ENCODE data around the gene VWA3B.
"Not testable (repeated sequence)": the region's sequence is repeated elsewhere in the genome, so short reads cannot be mapped to it uniquely, and the experiment has no call there.

VWA3B gene

DNA sequence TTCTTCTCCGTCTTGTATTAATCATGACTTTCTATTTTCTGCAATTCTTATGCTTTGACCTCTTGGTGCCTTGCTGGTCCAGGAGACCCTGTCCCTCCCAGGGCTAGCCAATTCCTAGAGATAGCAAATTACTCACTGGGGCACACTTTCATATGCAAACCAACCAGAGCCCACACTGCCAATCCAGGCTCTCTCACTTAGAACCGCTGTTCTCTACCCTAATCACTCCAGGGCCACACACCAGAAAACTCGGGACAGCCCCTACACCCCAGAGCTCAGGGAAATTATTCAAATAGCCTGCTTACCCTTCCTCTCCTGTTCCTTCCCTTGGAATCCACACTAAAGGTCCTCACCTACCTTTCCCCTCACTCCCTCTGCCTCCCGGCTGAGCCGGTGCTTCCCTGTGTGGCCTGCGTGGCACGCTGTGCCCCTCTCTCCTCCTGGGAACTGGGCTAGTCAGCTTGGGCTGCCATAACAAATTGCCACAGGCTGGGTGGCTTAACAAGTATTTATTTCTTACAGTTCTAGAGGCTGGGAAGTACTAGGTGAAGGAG is 41.7 kb downstream of the VWA3B start:
- Histone ChIP-seq H3K27ac (ENCODE audit: low read depth, low read length) (no peak overlapping the region), H3K23ac (ENCODE audit: low read length) (no peak overlapping the region), H3K36me3 (ENCODE audit: control insufficient read depth, insufficient read depth, low read length) (no peaks in the 10 kb centered on the region), H3K56ac (ENCODE audit: low read length) (peak overlapping the region; percentile 11), H3K27me3 (ENCODE audit: insufficient read depth, low read length, poor library complexity) (no peaks in the 10 kb centered on the region), H4K8ac (ENCODE audit: low read depth, low read length) (no peak overlapping the region), H4K5ac (ENCODE audit: low read length) (no peak overlapping the region), H3K4me1 (ENCODE audit: control insufficient read depth, low read depth, low read length) (peaks cover 14% of the 10 kb centered on the region), H3K4ac (ENCODE audit: low read depth, low read length) (no peak overlapping the region), H3K79me1 (ENCODE audit: low read length) (no peaks in the 10 kb centered on the region), H3K9ac (ENCODE audit: low read length) (no peak overlapping the region), H2BK15ac (replicated peaks; ENCODE audit: low read depth) (no peak overlapping the region), H2AK5ac (ENCODE audit: low read length) (no peak overlapping the region), H2BK120ac (ENCODE audit: low read depth, low read length) (no peak overlapping the region), H3K18ac (ENCODE audit: low read length) (no peak overlapping the region), H2BK5ac (ENCODE audit: low read length) (peak overlapping the region; percentile 37), H3K4me2 (ENCODE audit: low read length) (no peak overlapping the region), H3K4me3 (ENCODE audit: low read length) (no peak overlapping the region), H3K79me2 (ENCODE audit: control insufficient read depth, insufficient read depth, low read length) (no peaks in the 10 kb centered on the region)
- WGBS (ENCODE audit: extremely low coverage, insufficient coverage, low lambda C conversion rate) = no CpG with 5 or more reads among the region's 7 CpGs
- no peak for DNase-seq

DNA sequence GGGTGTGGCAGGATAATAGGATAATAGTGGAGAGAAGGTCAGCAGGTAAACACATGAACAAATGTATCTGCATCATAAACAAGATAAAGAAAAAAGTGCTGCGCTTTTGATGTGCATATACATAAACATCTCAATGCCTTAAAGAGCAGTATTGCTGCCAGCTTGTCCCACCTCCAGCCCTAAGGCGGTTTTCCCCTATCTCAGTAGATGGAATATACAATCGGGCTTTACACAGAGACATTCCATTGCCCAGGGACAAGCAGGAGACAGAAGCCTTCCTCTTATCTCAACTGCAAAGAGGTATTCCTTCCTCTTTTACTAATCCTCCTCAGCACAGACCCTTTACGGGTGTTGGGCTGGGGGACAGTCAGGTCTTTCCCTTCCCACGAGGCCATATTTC is 43.1 kb downstream of the VWA3B start:
- not testable (repeated sequence) for H3K27ac ChIP-seq (ENCODE audit: low read depth, low read length); H3K27me3 ChIP-seq (ENCODE audit: insufficient read depth, low read length, poor library complexity); H3K4ac ChIP-seq (ENCODE audit: low read depth, low read length); H3K23ac ChIP-seq (ENCODE audit: low read length); H3K9ac ChIP-seq (ENCODE audit: low read length); H2BK5ac ChIP-seq (ENCODE audit: low read length); H3K79me1 ChIP-seq (ENCODE audit: low read length); H2BK120ac ChIP-seq (ENCODE audit: low read depth, low read length); H4K5ac ChIP-seq (ENCODE audit: low read length); H3K36me3 ChIP-seq (ENCODE audit: control insufficient read depth, insufficient read depth, low read length); H2AK5ac ChIP-seq (ENCODE audit: low read length); H4K8ac ChIP-seq (ENCODE audit: low read depth, low read length); H3K18ac ChIP-seq (ENCODE audit: low read length); H2BK15ac ChIP-seq (replicated peaks; ENCODE audit: low read depth); H3K4me2 ChIP-seq (ENCODE audit: low read length); H3K4me3 ChIP-seq (ENCODE audit: low read length); H3K56ac ChIP-seq (ENCODE audit: low read length); H3K79me2 ChIP-seq (ENCODE audit: control insufficient read depth, insufficient read depth, low read length)
- peak; percentile 83 for DNase-seq
- WGBS (ENCODE audit: extremely low coverage, insufficient coverage, low lambda C conversion rate) = no CpG with 5 or more reads among the region's 5 CpGs
- peaks cover 16% of the 10 kb centered on the region for H3K4me1 ChIP-seq (ENCODE audit: control insufficient read depth, low read depth, low read length)

GRCh38 chr2:98134172-98135005 is 47.4 kb downstream of the VWA3B start:
- Histone ChIP-seq H3K27ac (ENCODE audit: low read depth, low read length) (no peak overlapping the region), H3K18ac (ENCODE audit: low read length) (no peak overlapping the region), H3K79me1 (ENCODE audit: low read length) (no peaks in the 10 kb centered on the region), H3K4me2 (ENCODE audit: low read length) (no peak overlapping the region), H2BK120ac (ENCODE audit: low read depth, low read length) (no peak overlapping the region), H2AK5ac (ENCODE audit: low read length) (no peak overlapping the region), H3K4ac (ENCODE audit: low read depth, low read length) (no peak overlapping the region), H3K27me3 (ENCODE audit: insufficient read depth, low read length, poor library complexity) (no peaks in the 10 kb centered on the region), H3K56ac (ENCODE audit: low read length) (peak overlapping the region; percentile 31), H3K9ac (ENCODE audit: low read length) (no peak overlapping the region), H2BK5ac (ENCODE audit: low read length) (no peak overlapping the region), H3K36me3 (ENCODE audit: control insufficient read depth, insufficient read depth, low read length) (no peaks in the 10 kb centered on the region), H3K23ac (ENCODE audit: low read length) (no peak overlapping the region), H3K4me1 (ENCODE audit: control insufficient read depth, low read depth, low read length) (peaks cover 12% of the 10 kb centered on the region), H4K8ac (ENCODE audit: low read depth, low read length) (no peak overlapping the region), H3K79me2 (ENCODE audit: control insufficient read depth, insufficient read depth, low read length) (no peaks in the 10 kb centered on the region), H2BK15ac (replicated peaks; ENCODE audit: low read depth) (no peak overlapping the region), H3K4me3 (ENCODE audit: low read length) (no peak overlapping the region), H4K5ac (ENCODE audit: low read length) (no peak overlapping the region)
- peak; percentile 70 for DNase-seq
- no CpG with 5 or more reads among the region's 12 CpGs for WGBS (ENCODE audit: extremely low coverage, insufficient coverage, low lambda C conversion rate)

DNA sequence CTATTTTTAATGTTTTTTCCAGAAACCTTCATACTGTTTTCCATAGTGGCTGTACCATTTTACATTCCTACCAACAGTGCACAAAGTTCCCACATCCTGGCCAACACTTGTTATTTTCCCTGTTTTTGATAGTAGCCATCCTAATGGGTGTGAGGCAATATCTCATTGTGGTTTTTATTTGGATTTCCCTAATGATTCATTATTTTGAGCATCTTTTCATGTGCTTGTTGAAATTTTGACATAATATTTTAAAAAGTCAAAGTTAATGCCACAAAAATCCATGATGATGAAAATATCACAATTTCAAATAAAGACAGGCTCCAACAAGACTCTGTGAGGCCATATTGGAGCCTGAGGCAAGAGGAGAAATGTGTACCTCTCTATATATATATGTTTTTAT is 50.2 kb downstream of the VWA3B start:
- Histone ChIP-seq H4K5ac (ENCODE audit: low read length) (no peak overlapping the region), H3K4ac (ENCODE audit: low read depth, low read length) (no peak overlapping the region), H2BK5ac (ENCODE audit: low read length) (no peak overlapping the region), H3K9ac (ENCODE audit: low read length) (no peak overlapping the region), H2AK5ac (ENCODE audit: low read length) (no peak overlapping the region), H3K4me2 (ENCODE audit: low read length) (no peak overlapping the region), H3K56ac (ENCODE audit: low read length) (no peak overlapping the region), H2BK120ac (ENCODE audit: low read depth, low read length) (no peak overlapping the region), H3K4me3 (ENCODE audit: low read length) (no peak overlapping the region), H3K36me3 (ENCODE audit: control insufficient read depth, insufficient read depth, low read length) (no peaks in the 10 kb centered on the region), H3K79me2 (ENCODE audit: control insufficient read depth, insufficient read depth, low read length) (no peaks in the 10 kb centered on the region), H3K18ac (ENCODE audit: low read length) (no peak overlapping the region), H4K8ac (ENCODE audit: low read depth, low read length) (no peak overlapping the region), H2BK15ac (replicated peaks; ENCODE audit: low read depth) (no peak overlapping the region), H3K79me1 (ENCODE audit: low read length) (no peaks in the 10 kb centered on the region), H3K4me1 (ENCODE audit: control insufficient read depth, low read depth, low read length) (peaks cover 3% of the 10 kb centered on the region), H3K23ac (ENCODE audit: low read length) (no peak overlapping the region), H3K27me3 (ENCODE audit: insufficient read depth, low read length, poor library complexity) (no peaks in the 10 kb centered on the region), H3K27ac (ENCODE audit: low read depth, low read length) (no peak overlapping the region)
- DNase-seq = no peak

DNA sequence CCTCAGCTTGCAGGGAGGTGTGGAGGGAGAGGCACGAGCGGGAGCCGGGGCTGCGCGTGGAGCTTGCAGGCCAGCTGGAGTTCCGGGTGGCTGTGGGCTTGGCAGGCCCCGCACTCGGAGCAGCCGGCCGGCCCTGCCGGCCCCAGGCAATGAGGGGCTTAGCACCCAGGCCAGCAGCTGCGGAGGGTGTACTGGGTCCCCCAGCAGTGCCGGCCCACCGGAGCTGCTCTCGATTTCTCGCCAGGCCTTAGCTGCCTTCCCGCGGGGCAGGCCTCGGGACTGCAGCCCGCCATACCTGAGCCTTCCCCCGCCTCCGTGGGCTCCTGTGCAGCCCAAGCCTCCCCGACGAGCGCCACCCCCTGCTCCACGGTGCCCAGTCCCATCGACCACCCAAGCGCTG is 52.0 kb downstream of the VWA3B start:
- H3K4me1 ChIP-seq (ENCODE audit: control insufficient read depth, low read depth, low read length); H2BK120ac ChIP-seq (ENCODE audit: low read depth, low read length); H3K4me2 ChIP-seq (ENCODE audit: low read length); H4K5ac ChIP-seq (ENCODE audit: low read length); H4K8ac ChIP-seq (ENCODE audit: low read depth, low read length); H2BK5ac ChIP-seq (ENCODE audit: low read length); H3K56ac ChIP-seq (ENCODE audit: low read length); H3K4me3 ChIP-seq (ENCODE audit: low read length); H3K4ac ChIP-seq (ENCODE audit: low read depth, low read length); H3K23ac ChIP-seq (ENCODE audit: low read length); H3K79me2 ChIP-seq (ENCODE audit: control insufficient read depth, insufficient read depth, low read length); H3K18ac ChIP-seq (ENCODE audit: low read length); H3K9ac ChIP-seq (ENCODE audit: low read length); DNase-seq; H2BK15ac ChIP-seq (replicated peaks; ENCODE audit: low read depth); H2AK5ac ChIP-seq (ENCODE audit: low read length); H3K27me3 ChIP-seq (ENCODE audit: insufficient read depth, low read length, poor library complexity); H3K79me1 ChIP-seq (ENCODE audit: low read length); H3K36me3 ChIP-seq (ENCODE audit: control insufficient read depth, insufficient read depth, low read length); H3K27ac ChIP-seq (ENCODE audit: low read depth, low read length): not testable (repeated sequence)
- WGBS (ENCODE audit: extremely low coverage, insufficient coverage, low lambda C conversion rate) = no CpG with 5 or more reads among the region's 28 CpGs

- no peak overlapping the region for H3K56ac ChIP-seq (ENCODE audit: low read length)
- H3K4me1 ChIP-seq (ENCODE audit: control insufficient read depth, low read depth, low read length) = peaks cover 3% of the 10 kb centered on the region
- H3K4me2 ChIP-seq (ENCODE audit: low read length) = no peak overlapping the region
- no peaks in the 10 kb centered on the region for H3K27me3 ChIP-seq (ENCODE audit: insufficient read depth, low read length, poor library complexity)
- no peak overlapping the region for H2BK15ac ChIP-seq (replicated peaks; ENCODE audit: low read depth)
- H2AK5ac ChIP-seq (ENCODE audit: low read length) = no peak overlapping the region
- no peak overlapping the region for H3K27ac ChIP-seq (ENCODE audit: low read depth, low read length)
- H3K4ac ChIP-seq (ENCODE audit: low read depth, low read length) = no peak overlapping the region
- H3K18ac ChIP-seq (ENCODE audit: low read length) = no peak overlapping the region
- H4K5ac ChIP-seq (ENCODE audit: low read length) = no peak overlapping the region
- no peaks in the 10 kb centered on the region for H3K36me3 ChIP-seq (ENCODE audit: control insufficient read depth, insufficient read depth, low read length)
- no peak overlapping the region for H2BK5ac ChIP-seq (ENCODE audit: low read length)
- no peak overlapping the region for H3K4me3 ChIP-seq (ENCODE audit: low read length)
- no peak overlapping the region for H2BK120ac ChIP-seq (ENCODE audit: low read depth, low read length)
- no peak overlapping the region for H3K23ac ChIP-seq (ENCODE audit: low read length)
- no peak for DNase-seq
- H3K9ac ChIP-seq (ENCODE audit: low read length) = no peak overlapping the region
- no peak overlapping the region for H4K8ac ChIP-seq (ENCODE audit: low read depth, low read length)
- H3K79me1 ChIP-seq (ENCODE audit: low read length) = no peaks in the 10 kb centered on the region
- H3K79me2 ChIP-seq (ENCODE audit: control insufficient read depth, insufficient read depth, low read length) = no peaks in the 10 kb centered on the region
- no CpG with 5 or more reads among the region's 5 CpGs for WGBS (ENCODE audit: extremely low coverage, insufficient coverage, low lambda C conversion rate)
Observed at GRCh38 chr2:98140210-98140609, 53.2 kb downstream of the VWA3B start.
